ENCODE data around the gene CDK6. TPM values are rescaled to one million over a fixed set of nuclear protein-coding genes. Genes with fewer than 3 reads are reported as not detected.
A peak's percentile ranks its signal among the peaks of the same experiment; 100 is the strongest.

CDK6 gene
- total and polyA plus RNA-seq, 2 experiments from 2014 or later = 17.8 to 61.5 TPM

- Histone ChIP-seq H3K27me3 (replicated peaks; ENCODE audit: insufficient read depth) (no peaks in the 10 kb centered on the region), H3K27ac (peak overlapping the region; percentile 83), H3K79me2 (ENCODE audit: insufficient read depth) (peaks cover 92% of the 10 kb centered on the region), H3K4me1 (ENCODE audit: insufficient read depth) (peaks cover 62% of the 10 kb centered on the region), H4K20me1 (ENCODE audit: insufficient read depth) (no peaks in the 10 kb centered on the region), H3K9ac (no peak overlapping the region), H3K36me3 (ENCODE audit: low read depth) (peaks cover 9% of the 10 kb centered on the region; the same call in 1 of the 2 replicates), H3F3A (ENCODE audit: insufficient read depth) (peaks cover 61% of the 10 kb centered on the region), H2AFZ (no peak overlapping the region), H3K9me2 (ENCODE audit: insufficient read depth) (no peaks in the 10 kb centered on the region), H3K9me3 (ENCODE audit: low read depth) (no peaks in the 10 kb centered on the region), H3K4me2 (ENCODE audit: unreplicated experiment) (peak overlapping the region; percentile 15), H3K4me3 (no peak overlapping the region)
- in situ Hi-C loops (cut with MboI) = no loop called here
- peak; percentile 48 for DNase-seq
- no peak for TF ChIP-seq EZH2 (IDR thresholded peaks at IDR 0.05; ENCODE audit: insufficient read depth, poor library complexity, severe bottlenecking)
- no peak for TF ChIP-seq EZH2phosphoT487 (IDR thresholded peaks at IDR 0.05; ENCODE audit: insufficient read depth, low read depth)
- 82 to 86% methylated on average over 5 of the region's 5 CpGs for WGBS, 2 experiments (ENCODE audit: low coverage in 1 of 2, low lambda C conversion rate in 2 of 2, missing lambda C conversion rate in 2 of 2)
Observed at GRCh38 chr7:92768501-92769393, 67.6 kb downstream of the CDK6 start.

- Histone ChIP-seq H3K36me3 (ENCODE audit: low read depth) (no peaks in the 10 kb centered on the region), H3K27me3 (replicated peaks; ENCODE audit: insufficient read depth) (no peaks in the 10 kb centered on the region), H3K9me2 (ENCODE audit: insufficient read depth) (no peaks in the 10 kb centered on the region), H3K4me3 (peak overlapping the region; percentile 35; the same call in 1 of the 2 replicates), H3K79me2 (ENCODE audit: insufficient read depth) (peaks cover 92% of the 10 kb centered on the region), H3F3A (ENCODE audit: insufficient read depth) (peaks cover 71% of the 10 kb centered on the region), H3K4me2 (ENCODE audit: unreplicated experiment) (peak overlapping the region; percentile 71), H3K9me3 (ENCODE audit: low read depth) (no peaks in the 10 kb centered on the region), H3K27ac (peak overlapping the region; percentile 83), H2AFZ (no peak overlapping the region), H3K4me1 (ENCODE audit: insufficient read depth) (peaks cover 75% of the 10 kb centered on the region), H4K20me1 (ENCODE audit: insufficient read depth) (no peaks in the 10 kb centered on the region), H3K9ac (peak overlapping the region; percentile 61)
- in situ Hi-C loops (cut with MboI) = no loop called here
- DNase-seq = peak; percentile 64
- TF ChIP-seq EZH2 (IDR thresholded peaks at IDR 0.05; ENCODE audit: insufficient read depth, poor library complexity, severe bottlenecking) = no peak
Observed at GRCh38 chr7:92767437-92767836, 68.9 kb downstream of the CDK6 start.

GRCh38 chr7:92766461-92767003 is 69.8 kb downstream of the CDK6 start:
- Histone ChIP-seq H3K27ac (peak overlapping the region; percentile 83), H3K4me1 (ENCODE audit: insufficient read depth) (peaks cover 83% of the 10 kb centered on the region), H3K4me3 (peak overlapping the region; percentile 35), H3K79me2 (ENCODE audit: insufficient read depth) (peaks cover 92% of the 10 kb centered on the region), H3K9me2 (ENCODE audit: insufficient read depth) (no peaks in the 10 kb centered on the region), H3K9me3 (ENCODE audit: low read depth) (no peaks in the 10 kb centered on the region), H3K36me3 (ENCODE audit: low read depth) (no peaks in the 10 kb centered on the region), H3K27me3 (replicated peaks; ENCODE audit: insufficient read depth) (no peaks in the 10 kb centered on the region), H3K9ac (peak overlapping the region; percentile 61), H4K20me1 (ENCODE audit: insufficient read depth) (no peaks in the 10 kb centered on the region), H3K4me2 (ENCODE audit: unreplicated experiment) (peak overlapping the region; percentile 71), H3F3A (ENCODE audit: insufficient read depth) (peaks cover 78% of the 10 kb centered on the region), H2AFZ (no peak overlapping the region)
- DNase-seq = peak; percentile 65
- TF ChIP-seq EZH2 (IDR thresholded peaks at IDR 0.05; ENCODE audit: insufficient read depth, poor library complexity, severe bottlenecking) (no peak), EZH2phosphoT487 (IDR thresholded peaks at IDR 0.05; ENCODE audit: insufficient read depth, low read depth) (no peak)
- in situ Hi-C loops (cut with MboI) = no loop called here
- WGBS, 2 experiments (ENCODE audit: low coverage in 1 of 2, low lambda C conversion rate in 2 of 2, missing lambda C conversion rate in 2 of 2) = 5 to 8% methylated on average over 3 of the region's 3 CpGs

GRCh38 chr7:92765725-92766124 is 70.6 kb downstream of the CDK6 start:
- Histone ChIP-seq H3K27me3 (replicated peaks; ENCODE audit: insufficient read depth) (no peaks in the 10 kb centered on the region), H3K4me2 (ENCODE audit: unreplicated experiment) (peak overlapping the region; percentile 71), H3F3A (ENCODE audit: insufficient read depth) (peaks cover 83% of the 10 kb centered on the region), H3K9me2 (ENCODE audit: insufficient read depth) (no peaks in the 10 kb centered on the region), H3K27ac (peak overlapping the region; percentile 83), H2AFZ (no peak overlapping the region), H3K4me3 (peak overlapping the region; percentile 35; the same call in 1 of the 2 replicates), H3K36me3 (ENCODE audit: low read depth) (no peaks in the 10 kb centered on the region), H4K20me1 (ENCODE audit: insufficient read depth) (no peaks in the 10 kb centered on the region), H3K9me3 (ENCODE audit: low read depth) (no peaks in the 10 kb centered on the region), H3K79me2 (ENCODE audit: insufficient read depth) (peaks cover 93% of the 10 kb centered on the region), H3K9ac (peak overlapping the region; percentile 61), H3K4me1 (ENCODE audit: insufficient read depth) (peaks cover 87% of the 10 kb centered on the region)
- WGBS, 2 experiments (ENCODE audit: low coverage in 1 of 2, low lambda C conversion rate in 2 of 2, missing lambda C conversion rate in 2 of 2) = 0 to 3% methylated on average over 3 of the region's 3 CpGs
- in situ Hi-C loops (cut with MboI) = no loop called here
- DNase-seq = peak; percentile 88
- no peak for TF ChIP-seq EZH2phosphoT487 (IDR thresholded peaks at IDR 0.05; ENCODE audit: insufficient read depth, low read depth)
- TF ChIP-seq EZH2 (IDR thresholded peaks at IDR 0.05; ENCODE audit: insufficient read depth, poor library complexity, severe bottlenecking) = no peak

Measured in GM23248 (cell line).